ENCODE data around the gene NUP93.

GRCh38 chr16:56765949-56766348 lies 36.0 kb downstream of the NUP93 start:
- TF ChIP-seq CTCF (IDR thresholded peaks at IDR 0.05), result no peak
- no peak for TF ChIP-seq POLR2AphosphoS5 (IDR thresholded peaks at IDR 0.05)
